HEK293 (cell line): Measurements from ENCODE around the gene SLC34A3.

Source experiments
- AEBP2 ChIP-seq: fragments of 450-650 bp; formaldehyde crosslinking; IDR thresholded peaks from 2 replicates; pipeline ENCODE4 v1.5.1; 2016; ENCODE audit warnings: missing biosample characterization, missing genetic modification characterization, borderline replicate concordance
- BCL11A ChIP-seq: fragments of 450-650 bp; formaldehyde crosslinking; IDR thresholded peaks from 2 replicates; pipeline ENCODE4 v1.5.1; 2016; ENCODE audit warnings: low read depth, missing biosample characterization, missing genetic modification characterization
- CTCF ChIP-seq: fragments of 450-650 bp; formaldehyde crosslinking; IDR thresholded peaks from 2 replicates; pipeline ENCODE4 v1.5.1; 2016; ENCODE audit warnings: missing biosample characterization, missing genetic modification characterization
- GFI1B ChIP-seq: fragments of 450-650 bp; formaldehyde crosslinking; IDR thresholded peaks from 2 replicates; pipeline ENCODE4 v1.5.1; 2016; ENCODE audit warnings: missing biosample characterization, missing genetic modification characterization
- IKZF3 ChIP-seq: fragments of 450-650 bp; IDR thresholded peaks from 2 replicates; pipeline ENCODE4 v1.5.0; 2018; ENCODE audit warnings: missing biosample characterization, mild to moderate bottlenecking, missing genetic modification characterization, moderate library complexity
- INSM2 ChIP-seq: fragments of 450-650 bp; formaldehyde crosslinking; IDR thresholded peaks from 2 replicates; pipeline ENCODE4 v1.5.1; 2016; ENCODE audit warnings: missing biosample characterization, missing genetic modification characterization
- KLF7 ChIP-seq: fragments of 450-650 bp; formaldehyde crosslinking; IDR thresholded peaks from 2 replicates; pipeline ENCODE4 v1.5.1; 2016; ENCODE audit warnings: missing biosample characterization, missing genetic modification characterization, borderline replicate concordance
- TRIM28 ChIP-seq: IDR thresholded peaks from 2 replicates; pipeline ENCODE4 v1.6.1; 2011; ENCODE audit warnings: low read length, control low read depth, borderline replicate concordance
- ZBTB17 ChIP-seq: fragments of 450-650 bp; formaldehyde crosslinking; IDR thresholded peaks from 2 replicates; pipeline ENCODE4 v1.5.1; 2016; ENCODE audit warnings: missing biosample characterization, missing genetic modification characterization
- ZBTB48 ChIP-seq: fragments of 450-650 bp; formaldehyde crosslinking; IDR thresholded peaks from 2 replicates; pipeline ENCODE4 v1.5.1; 2016; ENCODE audit warnings: missing biosample characterization, missing genetic modification characterization
- ZFP37 ChIP-seq: fragments of 450-650 bp; formaldehyde crosslinking; IDR thresholded peaks from 2 replicates; pipeline ENCODE4 v1.5.1; 2016; ENCODE audit warnings: missing biosample characterization, missing genetic modification characterization
- ZFP41 ChIP-seq: fragments of 450-650 bp; formaldehyde crosslinking; IDR thresholded peaks from 2 replicates; pipeline ENCODE4 v1.5.1; 2016; ENCODE audit warnings: missing biosample characterization, missing genetic modification characterization, borderline replicate concordance
- ZNF121 ChIP-seq: fragments of 450-650 bp; formaldehyde crosslinking; IDR thresholded peaks from 2 replicates; pipeline ENCODE4 v1.5.1; 2016; ENCODE audit warnings: missing biosample characterization, missing genetic modification characterization
- ZNF140 ChIP-seq: fragments of 450-650 bp; formaldehyde crosslinking; IDR thresholded peaks from 2 replicates; pipeline ENCODE4 v1.5.1; 2016; ENCODE audit warnings: missing biosample characterization, missing genetic modification characterization
- ZNF266 ChIP-seq: fragments of 450-650 bp; formaldehyde crosslinking; IDR thresholded peaks from 2 replicates; pipeline ENCODE4 v1.5.1; 2016; ENCODE audit warnings: missing biosample characterization, missing genetic modification characterization, low read depth
- ZNF311 ChIP-seq: fragments of 450-650 bp; formaldehyde crosslinking; IDR thresholded peaks from 2 replicates; pipeline ENCODE4 v1.5.1; 2017; ENCODE audit warnings: missing biosample characterization, missing genetic modification characterization, borderline replicate concordance
- ZNF37A ChIP-seq: fragments of 450-650 bp; IDR thresholded peaks from 2 replicates; pipeline ENCODE4 v1.5.1; 2018; ENCODE audit warnings: missing biosample characterization, missing genetic modification characterization
- ZNF394 ChIP-seq: fragments of 450-650 bp; formaldehyde crosslinking; IDR thresholded peaks from 2 replicates; pipeline ENCODE4 v1.5.1; 2016; ENCODE audit warnings: missing biosample characterization, missing genetic modification characterization, mild to moderate bottlenecking, moderate library complexity, borderline replicate concordance
- ZNF423 ChIP-seq: fragments of 450-650 bp; formaldehyde crosslinking; IDR thresholded peaks from 2 replicates; pipeline ENCODE4 v1.5.1; 2016; ENCODE audit warnings: missing biosample characterization, missing genetic modification characterization
- ZNF510 ChIP-seq: fragments of 450-650 bp; formaldehyde crosslinking; IDR thresholded peaks from 2 replicates; pipeline ENCODE4 v1.5.1; 2018; ENCODE audit warnings: mild to moderate bottlenecking, missing genetic modification characterization, missing biosample characterization; ENCODE audit not compliant: insufficient replicate concordance
- ZNF544 ChIP-seq: fragments of 450-650 bp; formaldehyde crosslinking; IDR thresholded peaks from 2 replicates; pipeline ENCODE4 v1.5.0; 2017; ENCODE audit warnings: missing biosample characterization, missing genetic modification characterization
- ZNF621 ChIP-seq: fragments of 450-650 bp; formaldehyde crosslinking; IDR thresholded peaks from 2 replicates; pipeline ENCODE4 v1.5.1; 2017; ENCODE audit warnings: missing biosample characterization, missing genetic modification characterization
- ZNF747 ChIP-seq: fragments of 450-650 bp; formaldehyde crosslinking; IDR thresholded peaks from 2 replicates; pipeline ENCODE4 v1.5.1; 2016; ENCODE audit warnings: missing biosample characterization, missing genetic modification characterization
- ZNF76 ChIP-seq: fragments of 450-650 bp; formaldehyde crosslinking; IDR thresholded peaks from 2 replicates; pipeline ENCODE4; 2016; ENCODE audit warnings: low read depth, missing biosample characterization, missing genetic modification characterization, borderline replicate concordance
- ZNF785 ChIP-seq: fragments of 450-650 bp; formaldehyde crosslinking; IDR thresholded peaks from 2 replicates; pipeline ENCODE4 v1.5.1; 2016; ENCODE audit warnings: missing biosample characterization, missing genetic modification characterization
- TF ChIP-seq, protein P1 (sequence below): fragments of 450-650 bp; IDR thresholded peaks from 2 replicates; pipeline ENCODE4 v1.5.1; 2018; ENCODE audit warnings: missing biosample characterization, missing genetic modification characterization
- TF ChIP-seq, protein P2 (sequence below): fragments of 450-650 bp; IDR thresholded peaks from 2 replicates; pipeline ENCODE4 v1.5.1; 2018; ENCODE audit warnings: missing biosample characterization, mild to moderate bottlenecking, missing genetic modification characterization
- TF ChIP-seq, protein P3 (sequence below): fragments of 450-650 bp; formaldehyde crosslinking; IDR thresholded peaks from 2 replicates; pipeline ENCODE4 v1.5.1; 2016; ENCODE audit warnings: missing biosample characterization, missing genetic modification characterization
- TF ChIP-seq, protein P4 (sequence below): sonication (generic); formaldehyde crosslinking; IDR thresholded peaks from 2 replicates; pipeline ENCODE4 v1.8.1; 2022; ENCODE audit warnings: mild to moderate bottlenecking, moderate library complexity, missing genetic modification reagents

SLC34A3 gene

GRCh38 chr9:137236238-137236935 lies 5.7 kb downstream of the SLC34A3 start (continued):
- no peak for TF ChIP-seq AEBP2 (tag by site-specific recombination)
- peak; percentile 32; the same call in 1 of the 2 replicates for TF ChIP-seq ZNF394 (tag by site-specific recombination)
- peak; percentile 39 for TF ChIP-seq ZNF76
- TF ChIP-seq, protein P1, sequence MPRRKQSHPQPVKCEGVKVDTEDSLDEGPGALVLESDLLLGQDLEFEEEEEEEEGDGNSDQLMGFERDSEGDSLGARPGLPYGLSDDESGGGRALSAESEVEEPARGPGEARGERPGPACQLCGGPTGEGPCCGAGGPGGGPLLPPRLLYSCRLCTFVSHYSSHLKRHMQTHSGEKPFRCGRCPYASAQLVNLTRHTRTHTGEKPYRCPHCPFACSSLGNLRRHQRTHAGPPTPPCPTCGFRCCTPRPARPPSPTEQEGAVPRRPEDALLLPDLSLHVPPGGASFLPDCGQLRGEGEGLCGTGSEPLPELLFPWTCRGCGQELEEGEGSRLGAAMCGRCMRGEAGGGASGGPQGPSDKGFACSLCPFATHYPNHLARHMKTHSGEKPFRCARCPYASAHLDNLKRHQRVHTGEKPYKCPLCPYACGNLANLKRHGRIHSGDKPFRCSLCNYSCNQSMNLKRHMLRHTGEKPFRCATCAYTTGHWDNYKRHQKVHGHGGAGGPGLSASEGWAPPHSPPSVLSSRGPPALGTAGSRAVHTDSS (tag by site-specific recombination), result no peak
- no peak for TF ChIP-seq BCL11A (tag by site-specific recombination)
- TF ChIP-seq INSM2 (tag by site-specific recombination), result 0 out of 2 replicates have a peak, but pooled peaks have one; percentile 17
- 0 out of 2 replicates have a peak, but pooled peaks have one; percentile 44 for TF ChIP-seq ZFP37 (tag by site-specific recombination)
- no peak for TF ChIP-seq ZNF785 (tag by site-specific recombination)
- TF ChIP-seq ZNF423 (tag by site-specific recombination), result peak; percentile 81
- no peak for TF ChIP-seq ZNF621 (tag by site-specific recombination)
- TF ChIP-seq, protein P2, sequence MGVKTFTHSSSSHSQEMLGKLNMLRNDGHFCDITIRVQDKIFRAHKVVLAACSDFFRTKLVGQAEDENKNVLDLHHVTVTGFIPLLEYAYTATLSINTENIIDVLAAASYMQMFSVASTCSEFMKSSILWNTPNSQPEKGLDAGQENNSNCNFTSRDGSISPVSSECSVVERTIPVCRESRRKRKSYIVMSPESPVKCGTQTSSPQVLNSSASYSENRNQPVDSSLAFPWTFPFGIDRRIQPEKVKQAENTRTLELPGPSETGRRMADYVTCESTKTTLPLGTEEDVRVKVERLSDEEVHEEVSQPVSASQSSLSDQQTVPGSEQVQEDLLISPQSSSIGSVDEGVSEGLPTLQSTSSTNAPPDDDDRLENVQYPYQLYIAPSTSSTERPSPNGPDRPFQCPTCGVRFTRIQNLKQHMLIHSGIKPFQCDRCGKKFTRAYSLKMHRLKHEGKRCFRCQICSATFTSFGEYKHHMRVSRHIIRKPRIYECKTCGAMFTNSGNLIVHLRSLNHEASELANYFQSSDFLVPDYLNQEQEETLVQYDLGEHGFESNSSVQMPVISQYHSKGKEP (tag by site-specific recombination), result 0 out of 2 replicates have a peak, but pooled peaks have one; percentile 26
- TF ChIP-seq GFI1B (tag by site-specific recombination), result no peak
- TF ChIP-seq, protein P3, sequence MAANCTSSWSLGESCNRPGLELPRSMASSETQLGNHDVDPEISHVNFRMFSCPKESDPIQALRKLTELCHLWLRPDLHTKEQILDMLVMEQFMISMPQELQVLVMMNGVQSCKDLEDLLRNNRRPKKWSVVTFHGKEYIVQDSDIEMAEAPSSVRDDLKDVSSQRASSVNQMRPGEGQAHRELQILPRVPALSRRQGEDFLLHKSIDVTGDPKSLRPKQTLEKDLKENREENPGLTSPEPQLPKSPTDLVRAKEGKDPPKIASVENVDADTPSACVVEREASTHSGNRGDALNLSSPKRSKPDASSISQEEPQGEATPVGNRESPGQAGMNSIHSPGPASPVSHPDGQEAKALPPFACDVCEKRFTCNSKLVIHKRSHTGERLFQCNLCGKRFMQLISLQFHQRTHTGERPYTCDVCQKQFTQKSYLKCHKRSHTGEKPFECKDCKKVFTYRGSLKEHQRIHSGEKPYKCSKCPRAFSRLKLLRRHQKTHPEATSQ (tag by site-specific recombination), result 0 out of 2 replicates have a peak, but pooled peaks have one; percentile 65
- no peak for TF ChIP-seq ZNF266 (tag by site-specific recombination)
- TF ChIP-seq, protein P4, sequence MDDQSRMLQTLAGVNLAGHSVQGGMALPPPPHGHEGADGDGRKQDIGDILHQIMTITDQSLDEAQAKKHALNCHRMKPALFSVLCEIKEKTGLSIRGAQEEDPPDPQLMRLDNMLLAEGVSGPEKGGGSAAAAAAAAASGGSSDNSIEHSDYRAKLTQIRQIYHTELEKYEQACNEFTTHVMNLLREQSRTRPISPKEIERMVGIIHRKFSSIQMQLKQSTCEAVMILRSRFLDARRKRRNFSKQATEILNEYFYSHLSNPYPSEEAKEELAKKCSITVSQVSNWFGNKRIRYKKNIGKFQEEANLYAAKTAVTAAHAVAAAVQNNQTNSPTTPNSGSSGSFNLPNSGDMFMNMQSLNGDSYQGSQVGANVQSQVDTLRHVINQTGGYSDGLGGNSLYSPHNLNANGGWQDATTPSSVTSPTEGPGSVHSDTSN (CRISPR knock-in tag), result no peak
- TF ChIP-seq IKZF3 (tag by site-specific recombination), result no peak
- TF ChIP-seq ZNF121 (tag by site-specific recombination), result no peak
- TF ChIP-seq ZNF37A (tag by site-specific recombination), result no peak
- TF ChIP-seq CTCF (tag by site-specific recombination), result peak; percentile 99
- TF ChIP-seq ZNF747, result no peak
- no peak for TF ChIP-seq ZNF510
- TF ChIP-seq ZFP41 (tag by site-specific recombination), result no peak
- peak; percentile 63; the same call in 1 of the 2 replicates for TF ChIP-seq KLF7 (tag by site-specific recombination)
- no peak for TF ChIP-seq TRIM28
- TF ChIP-seq ZNF311, result no peak
- no peak for TF ChIP-seq ZNF544 (tag by site-specific recombination)
- TF ChIP-seq ZBTB48 (tag by site-specific recombination), result peak; percentile 19; the same call in 1 of the 2 replicates
- TF ChIP-seq ZNF140 (tag by site-specific recombination), result no peak
- no peak for TF ChIP-seq ZBTB17
